NCI-H510A treated with DMSO at 0.1 percent for 48 hours (cell line): ENCODE data around the gene CDK6.
"Not testable (repeated sequence)": the region's sequence is repeated elsewhere in the genome, so short reads cannot be mapped to it uniquely, and the experiment has no call there.

Experiments used
- DNase-seq: peaks from one replicate; lab custom pipeline; 2025; lab: John Stamatoyannopoulos, UW

The CDK6 gene

GRCh38 chr7:92761391-92762097, 74.8 kb downstream of the CDK6 start:
- DNase-seq, result no peak

GRCh38 chr7:92758796-92759431, 77.5 kb downstream of the CDK6 start:
- no peak for DNase-seq

GRCh38 chr7:92757311-92757910, 79.0 kb downstream of the CDK6 start:
- not testable (repeated sequence) for DNase-seq

- no peak for DNase-seq
These were observed 80.7 kb downstream of the CDK6 start for GRCh38 chr7:92755680-92756079.

- no peak for DNase-seq
These were observed 81.3 kb downstream of the CDK6 start for GRCh38 chr7:92754919-92755581.

GRCh38 chr7:92753614-92754013, 82.8 kb downstream of the CDK6 start:
- DNase-seq, result no peak

- no peak for DNase-seq
These were observed 84.2 kb downstream of the CDK6 start for GRCh38 chr7:92751902-92752901.

GRCh38 chr7:92750946-92751345, 85.4 kb downstream of the CDK6 start:
- DNase-seq, result no peak

- no peak for DNase-seq
These were observed 85.9 kb downstream of the CDK6 start for GRCh38 chr7:92750447-92750839.

- no peak for DNase-seq
These were observed 86.4 kb downstream of the CDK6 start for GRCh38 chr7:92749832-92750446.

- no peak for DNase-seq
These were observed 87.0 kb downstream of the CDK6 start for GRCh38 chr7:92749327-92749755.

GRCh38 chr7:92748495-92748894, 87.9 kb downstream of the CDK6 start:
- no peak for DNase-seq

- DNase-seq, result no peak
These were observed 89.1 kb downstream of the CDK6 start for GRCh38 chr7:92747041-92747835.

- DNase-seq, result no peak
These were observed 91.1 kb downstream of the CDK6 start for GRCh38 chr7:92745241-92745640.

- DNase-seq, result not testable (repeated sequence)
These were observed 92.2 kb downstream of the CDK6 start for GRCh38 chr7:92744180-92744579.

- no peak for DNase-seq
These were observed 94.2 kb downstream of the CDK6 start for GRCh38 chr7:92742186-92742585.

- DNase-seq, result no peak
These were observed 95.7 kb downstream of the CDK6 start for GRCh38 chr7:92740700-92741126.

- no peak for DNase-seq
These were observed 96.2 kb downstream of the CDK6 start for GRCh38 chr7:92740134-92740533.

GRCh38 chr7:92739091-92739490, 97.3 kb downstream of the CDK6 start:
- DNase-seq, result no peak

- no peak for DNase-seq
These were observed 98.7 kb downstream of the CDK6 start for GRCh38 chr7:92737706-92738105.
